Stimulated activated CD4-positive, alpha-beta T cell treated with anti-CD3 and anti-CD28 coated beads, TNF-alpha, amount 100 ng/mL, for 48 hours (primary cell): ENCODE measurements around the gene MSRB3.
"Not testable (repeated sequence)": the region's sequence is repeated elsewhere in the genome, so short reads cannot be mapped to it uniquely, and the experiment has no call there.

Experiments used
- DNase-seq, 3 donors: peaks; one replicate each; pipeline ENCODE4 v3.0.0-alpha.2; 2020; ENCODE audit warnings: low read depth in 3 of 3

Gene MSRB3

GRCh38 chr12:65287426-65287825 lies 8.9 kb downstream of the MSRB3 start:
- no peak for DNase-seq

GRCh38 chr12:65292241-65292640 lies 13.8 kb downstream of the MSRB3 start:
- DNase-seq = no peak

GRCh38 chr12:65293735-65294134 lies 15.3 kb downstream of the MSRB3 start:
- DNase-seq = no peak

GRCh38 chr12:65294641-65295262 lies 16.3 kb downstream of the MSRB3 start:
- DNase-seq = no peak

- DNase-seq = no peak
These were observed 18.2 kb downstream of the MSRB3 start for GRCh38 chr12:65296508-65297265.

GRCh38 chr12:65300097-65300496 lies 21.6 kb downstream of the MSRB3 start:
- DNase-seq = no peak

GRCh38 chr12:65300679-65301349 lies 22.3 kb downstream of the MSRB3 start:
- no peak for DNase-seq

- no peak for DNase-seq
These were observed 24.4 kb downstream of the MSRB3 start for GRCh38 chr12:65302891-65303290.

- DNase-seq = no peak
These were observed 27.0 kb downstream of the MSRB3 start for GRCh38 chr12:65305346-65305950.

GRCh38 chr12:65306366-65307168 lies 28.1 kb downstream of the MSRB3 start:
- DNase-seq = no peak

GRCh38 chr12:65307169-65307501 lies 28.7 kb downstream of the MSRB3 start:
- no peak for DNase-seq

GRCh38 chr12:65308006-65308405 lies 29.5 kb downstream of the MSRB3 start:
- no peak for DNase-seq

GRCh38 chr12:65308601-65309071 lies 30.2 kb downstream of the MSRB3 start:
- DNase-seq = no peak

GRCh38 chr12:65311260-65311659 lies 32.8 kb downstream of the MSRB3 start:
- no peak for DNase-seq

- no peak for DNase-seq
These were observed 35.3 kb downstream of the MSRB3 start for GRCh38 chr12:65313719-65314317.

- not testable (repeated sequence) for DNase-seq
These were observed 36.8 kb downstream of the MSRB3 start for GRCh38 chr12:65315238-65315637.

GRCh38 chr12:65318186-65318685 lies 39.8 kb downstream of the MSRB3 start:
- DNase-seq = no peak

GRCh38 chr12:65319688-65320200 lies 41.3 kb downstream of the MSRB3 start:
- no peak for DNase-seq

GRCh38 chr12:65323070-65323469 lies 44.6 kb downstream of the MSRB3 start:
- DNase-seq = no peak

GRCh38 chr12:65324056-65324455 lies 45.6 kb downstream of the MSRB3 start:
- no peak for DNase-seq

- DNase-seq = no peak
These were observed 46.1 kb downstream of the MSRB3 start for GRCh38 chr12:65324551-65324950.
